Measurements from ENCODE around the gene CCNL2.

GRCh38 chr1:1374589-1374928 is 24.6 kb downstream of the CCNL2 start:
- TF ChIP-seq, protein P1, sequence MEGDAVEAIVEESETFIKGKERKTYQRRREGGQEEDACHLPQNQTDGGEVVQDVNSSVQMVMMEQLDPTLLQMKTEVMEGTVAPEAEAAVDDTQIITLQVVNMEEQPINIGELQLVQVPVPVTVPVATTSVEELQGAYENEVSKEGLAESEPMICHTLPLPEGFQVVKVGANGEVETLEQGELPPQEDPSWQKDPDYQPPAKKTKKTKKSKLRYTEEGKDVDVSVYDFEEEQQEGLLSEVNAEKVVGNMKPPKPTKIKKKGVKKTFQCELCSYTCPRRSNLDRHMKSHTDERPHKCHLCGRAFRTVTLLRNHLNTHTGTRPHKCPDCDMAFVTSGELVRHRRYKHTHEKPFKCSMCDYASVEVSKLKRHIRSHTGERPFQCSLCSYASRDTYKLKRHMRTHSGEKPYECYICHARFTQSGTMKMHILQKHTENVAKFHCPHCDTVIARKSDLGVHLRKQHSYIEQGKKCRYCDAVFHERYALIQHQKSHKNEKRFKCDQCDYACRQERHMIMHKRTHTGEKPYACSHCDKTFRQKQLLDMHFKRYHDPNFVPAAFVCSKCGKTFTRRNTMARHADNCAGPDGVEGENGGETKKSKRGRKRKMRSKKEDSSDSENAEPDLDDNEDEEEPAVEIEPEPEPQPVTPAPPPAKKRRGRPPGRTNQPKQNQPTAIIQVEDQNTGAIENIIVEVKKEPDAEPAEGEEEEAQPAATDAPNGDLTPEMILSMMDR (IDR thresholded peaks at IDR 0.05 in 4 of 5, conservative IDR thresholded peaks at IDR 0.05 in 1 of 5), result no peak
- TF ChIP-seq POLR2A (IDR thresholded peaks at IDR 0.05), result no peak
